ENCODE results near the gene FGD4.
"Not testable (repeated sequence)": the region's sequence is repeated elsewhere in the genome, so short reads cannot be mapped to it uniquely, and the experiment has no call there.

Gene FGD4

DNA sequence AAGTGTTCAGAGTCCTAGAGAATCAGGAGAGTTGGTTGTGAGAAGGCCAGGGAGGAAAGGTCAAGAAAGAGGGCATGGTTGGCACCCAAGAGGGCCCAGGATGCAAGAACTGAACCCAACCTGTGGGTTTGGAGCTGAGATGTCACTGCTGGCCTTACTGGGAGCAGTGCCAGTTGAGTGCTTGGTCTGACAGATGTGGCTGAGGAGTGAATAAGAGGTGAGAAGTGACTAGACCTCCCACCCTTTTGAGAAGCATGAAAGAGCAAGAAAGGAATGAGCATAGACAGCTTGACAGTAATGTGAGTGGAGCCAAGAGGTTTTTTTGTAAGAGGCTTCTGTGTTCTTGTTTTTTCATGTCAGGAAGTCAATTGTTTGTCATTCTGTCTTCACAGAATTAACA, 95.3 kb downstream of the FGD4 start:
- no peak for DNase-seq (ENCODE audit: low read depth)

DNA sequence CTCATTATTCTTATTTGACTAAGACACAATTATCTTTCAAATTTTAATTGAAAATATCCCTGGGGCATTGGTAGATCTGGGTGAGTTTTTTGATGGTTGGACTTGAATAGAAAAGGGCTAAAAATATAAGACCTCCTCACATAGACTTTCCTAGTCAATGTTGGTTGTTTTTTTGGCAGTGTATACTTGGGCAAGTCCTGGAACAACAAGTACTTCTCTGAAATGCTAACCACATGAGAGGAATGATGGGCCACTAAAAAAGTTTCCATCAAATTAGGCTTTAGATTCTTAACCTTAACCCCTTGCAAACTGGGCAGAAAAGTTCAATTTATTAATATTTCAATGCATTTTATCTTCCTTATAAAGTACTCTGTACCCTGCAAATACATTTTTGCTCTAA, 97.6 kb downstream of the FGD4 start:
- no peak for DNase-seq (ENCODE audit: low read depth)

DNA sequence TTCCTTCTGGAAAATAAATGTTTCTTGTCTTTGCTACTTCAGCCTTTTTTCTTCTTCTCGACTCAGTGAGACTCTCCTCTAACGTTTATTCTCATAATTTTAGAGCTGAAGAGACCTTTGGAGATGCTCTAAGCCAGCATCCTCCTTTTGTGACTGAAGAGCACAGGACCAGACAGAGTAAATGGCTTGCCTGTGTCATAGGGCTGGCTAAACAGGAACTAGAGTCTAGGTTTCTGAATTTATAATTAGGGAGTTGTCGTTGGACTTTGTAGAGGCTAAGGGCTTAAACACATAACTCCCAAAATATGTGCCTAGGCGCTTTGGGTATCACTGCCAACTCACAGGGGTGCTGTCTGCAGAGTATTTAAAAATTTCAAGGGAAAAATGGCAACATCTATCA, 98.5 kb downstream of the FGD4 start:
- DNase-seq (ENCODE audit: low read depth), result no peak

DNA sequence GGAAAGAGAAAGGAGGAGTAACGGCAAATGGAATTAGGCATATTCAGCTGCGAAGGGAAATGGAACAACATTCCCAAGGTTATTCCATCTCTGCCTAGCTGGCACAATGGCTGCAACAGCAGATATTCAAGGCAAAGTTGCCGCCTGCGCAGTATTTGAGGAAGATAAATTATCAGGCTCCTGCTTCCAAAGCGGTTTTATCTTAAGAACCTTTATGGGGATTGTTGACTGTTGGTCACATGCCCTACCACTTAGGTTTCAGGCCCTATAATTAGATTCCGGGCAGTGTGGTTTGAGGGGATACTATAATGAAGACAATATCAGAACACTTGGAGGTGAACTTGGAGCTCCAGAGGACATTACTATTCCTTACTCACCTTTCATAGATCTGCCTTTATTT, 99.7 kb downstream of the FGD4 start:
- DNase-seq (ENCODE audit: low read depth), result no peak

DNA sequence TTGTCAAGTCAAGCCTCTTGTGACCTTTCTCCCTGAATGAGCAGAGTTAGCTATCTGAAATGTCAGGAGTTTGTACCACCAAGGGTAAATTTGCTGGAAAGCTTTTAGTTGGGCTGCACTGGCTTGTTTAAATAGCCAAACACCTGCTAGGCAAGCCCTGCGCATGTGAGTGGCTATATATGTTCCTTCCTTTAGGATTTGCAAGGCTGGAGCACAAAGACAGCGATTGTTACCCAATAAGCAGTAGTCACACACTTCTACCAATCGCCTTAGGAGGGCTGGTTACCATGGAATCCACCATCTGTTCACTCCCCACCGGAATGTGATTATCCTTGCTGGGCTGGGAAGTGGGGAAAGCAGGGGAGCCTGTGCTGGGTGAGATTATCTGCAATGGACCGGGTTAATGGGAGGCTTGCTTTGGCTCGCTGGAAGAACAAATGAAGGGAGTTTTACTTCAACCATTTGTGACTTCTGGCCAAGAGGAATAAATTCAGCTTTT, 102.5 kb downstream of the FGD4 start:
- DNase-seq (ENCODE audit: low read depth), result peak; percentile 70

DNA sequence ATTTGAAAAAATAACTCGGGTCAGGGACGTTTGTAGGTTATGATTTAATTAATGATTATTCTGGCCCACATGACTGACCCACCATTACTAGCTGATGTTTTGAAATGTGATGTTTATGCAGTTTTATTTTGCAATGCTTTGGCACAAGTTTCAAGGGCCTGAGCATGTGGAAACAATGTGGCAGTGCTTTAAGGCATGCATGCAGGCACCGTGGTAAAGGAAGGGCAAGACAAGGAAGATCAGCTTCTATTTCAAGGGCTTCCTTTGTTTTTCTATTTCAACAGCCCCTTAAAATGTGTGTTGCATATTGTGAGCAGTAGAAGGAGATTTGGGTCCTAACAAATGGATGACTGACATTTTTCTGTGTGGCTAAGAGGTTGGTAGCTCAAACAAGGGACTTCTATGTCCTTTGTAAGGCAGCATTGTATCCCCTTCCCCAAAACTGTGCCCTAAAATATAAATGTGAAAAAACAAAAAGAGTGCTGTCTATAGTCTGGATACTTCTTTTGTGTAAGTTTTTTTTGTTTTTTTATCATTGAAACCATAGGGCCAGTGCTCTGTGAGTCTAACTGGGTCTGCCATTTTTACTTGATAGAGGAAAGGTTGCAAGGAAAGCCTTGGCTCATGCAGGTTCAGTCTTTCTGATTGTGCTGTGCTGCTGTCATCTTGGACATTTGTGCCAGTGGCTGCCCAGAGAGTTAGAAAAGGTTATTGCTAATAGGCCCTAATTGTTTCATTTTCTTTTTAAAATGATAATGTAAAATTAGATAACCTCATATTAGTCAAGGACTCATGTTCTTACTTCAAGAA, 103.5 kb downstream of the FGD4 start:
- no peak for DNase-seq (ENCODE audit: low read depth)

DNA sequence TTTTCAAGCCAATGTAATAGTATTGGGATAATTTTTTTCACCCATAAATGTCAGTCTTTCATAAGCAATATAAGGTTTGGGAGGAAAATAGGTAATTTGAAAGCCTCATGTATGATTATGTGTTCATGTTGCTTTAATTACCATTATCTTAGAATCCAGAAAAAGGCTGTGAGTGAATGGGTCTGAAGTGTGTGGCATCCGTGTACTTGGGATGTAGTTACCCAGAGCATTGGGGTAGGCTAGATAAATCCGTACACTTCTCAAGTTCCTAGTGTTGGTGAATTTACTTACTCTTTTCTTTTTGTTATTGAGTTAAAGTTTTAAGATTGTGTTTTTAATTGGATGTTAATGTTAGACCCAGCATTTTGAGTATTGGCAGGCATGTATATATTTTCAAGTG, 104.4 kb downstream of the FGD4 start:
- no peak for DNase-seq (ENCODE audit: low read depth)

DNA sequence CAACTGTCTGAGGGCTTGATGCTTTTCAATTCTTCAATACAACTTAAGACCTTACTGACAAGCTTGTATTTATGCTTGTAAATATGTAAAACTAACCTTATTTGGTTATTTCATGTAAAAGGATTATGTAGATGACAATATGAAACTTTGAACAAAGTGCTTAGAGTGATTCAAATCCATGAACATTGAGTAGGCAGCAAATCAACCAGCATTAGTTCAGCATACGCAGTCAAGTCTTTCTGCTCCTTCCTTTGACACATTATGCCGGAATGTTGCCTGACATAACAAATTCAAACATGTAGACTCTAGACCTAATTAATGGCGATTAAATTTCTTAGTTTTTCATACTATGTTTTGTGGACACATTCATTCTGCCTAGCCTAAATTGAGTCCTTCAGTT, 105.2 kb downstream of the FGD4 start:
- DNase-seq (ENCODE audit: low read depth), result no peak

DNA sequence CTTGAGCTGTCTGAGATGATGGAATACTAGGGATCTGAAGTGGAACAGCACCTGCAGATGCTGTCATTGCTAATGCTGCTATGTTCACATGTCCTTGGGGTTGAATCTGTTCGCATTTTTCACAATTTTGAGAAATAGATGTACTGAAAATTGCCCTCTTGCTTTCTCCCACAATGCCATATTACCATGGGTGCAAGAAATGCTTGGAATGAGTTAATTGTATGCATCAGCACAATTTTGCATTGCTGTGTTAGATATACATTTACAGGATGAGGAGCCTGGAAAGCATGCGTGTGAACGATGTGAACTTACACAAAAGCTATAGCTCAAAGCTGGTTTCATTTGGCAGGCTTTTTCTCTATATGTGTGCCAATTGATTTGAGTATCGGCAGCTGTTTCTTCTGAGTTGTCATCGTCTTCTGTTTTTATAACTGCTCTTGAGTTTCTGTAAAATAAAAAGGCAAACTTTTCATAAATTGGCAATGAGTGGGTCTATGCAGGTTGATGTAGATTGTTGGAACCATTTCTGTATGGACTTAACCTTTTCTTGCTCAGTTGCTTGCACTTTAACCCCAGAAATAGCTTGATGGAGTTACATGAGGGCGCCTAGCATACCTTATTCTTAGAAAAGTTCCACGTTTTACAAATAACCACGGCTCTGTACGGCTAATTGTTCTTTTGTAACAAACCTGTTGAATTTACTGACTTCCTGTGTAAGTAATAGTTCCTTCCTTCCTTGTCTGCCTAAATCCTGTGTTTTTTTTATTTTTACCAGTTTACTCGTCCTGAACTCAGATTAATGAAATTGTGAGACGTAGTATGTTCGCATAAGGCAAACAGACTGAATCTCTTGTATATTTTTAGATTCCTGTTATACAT, 105.9 kb downstream of the FGD4 start:
- no peak for DNase-seq (ENCODE audit: low read depth)

DNA sequence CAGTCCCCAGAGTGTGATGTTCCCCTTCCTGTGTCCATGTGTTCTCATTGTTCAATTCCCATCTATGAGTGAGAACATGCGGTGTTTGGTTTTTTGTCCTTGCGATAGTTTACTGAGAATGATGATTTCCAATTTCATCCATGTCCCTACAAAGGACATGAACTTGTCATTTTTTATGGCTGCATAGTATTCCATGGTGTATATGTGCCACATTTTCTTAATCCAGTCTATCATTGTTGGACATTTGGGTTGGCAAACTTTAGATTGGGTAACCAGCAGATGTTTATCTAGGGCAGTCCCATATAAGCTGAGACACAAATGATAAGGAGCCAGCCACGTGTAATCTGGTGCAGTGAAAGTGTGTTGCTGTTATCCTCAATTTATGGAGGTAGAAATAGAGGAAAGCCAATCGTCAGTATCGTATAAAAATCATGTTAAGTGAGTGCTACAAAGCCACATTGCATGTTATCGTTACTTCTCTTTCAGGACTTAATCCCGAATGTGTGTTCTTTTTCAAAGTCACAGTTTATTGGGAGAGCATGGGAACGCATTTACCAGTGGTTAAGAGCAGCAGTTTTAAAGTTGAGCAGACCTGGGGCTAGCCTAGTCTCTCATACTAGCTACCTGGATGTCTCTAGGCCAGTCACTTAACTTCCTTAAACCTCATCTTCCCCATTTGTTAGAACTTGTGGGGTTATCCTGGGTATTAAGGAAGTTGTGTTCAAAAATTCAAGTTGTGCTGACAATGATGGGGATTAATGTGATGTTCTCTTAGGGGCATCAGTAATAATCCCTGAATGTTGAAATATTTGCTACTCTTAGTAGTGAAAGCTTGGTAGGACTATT, 108.0 kb downstream of the FGD4 start:
- DNase-seq (ENCODE audit: low read depth), result not testable (repeated sequence)

DNA sequence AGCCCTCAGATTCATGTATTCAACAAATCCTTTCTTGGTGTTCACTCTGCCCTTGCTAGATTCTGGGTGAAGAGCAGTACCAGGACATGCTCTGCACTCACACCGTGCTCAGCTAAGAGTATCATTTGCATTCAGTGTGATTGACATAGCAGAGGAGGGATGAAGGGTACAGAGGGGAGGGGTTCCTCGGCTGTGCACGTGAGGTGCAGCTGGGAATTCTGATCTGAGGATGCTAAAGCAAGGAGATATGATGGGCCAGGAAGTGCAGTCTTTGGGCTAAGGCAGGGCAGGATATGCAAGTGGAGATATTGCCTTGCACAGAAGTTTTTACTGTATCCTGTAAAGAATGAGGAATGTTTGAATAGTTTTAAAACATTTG, 108.6 kb downstream of the FGD4 start:
- no peak for DNase-seq (ENCODE audit: low read depth)

DNA sequence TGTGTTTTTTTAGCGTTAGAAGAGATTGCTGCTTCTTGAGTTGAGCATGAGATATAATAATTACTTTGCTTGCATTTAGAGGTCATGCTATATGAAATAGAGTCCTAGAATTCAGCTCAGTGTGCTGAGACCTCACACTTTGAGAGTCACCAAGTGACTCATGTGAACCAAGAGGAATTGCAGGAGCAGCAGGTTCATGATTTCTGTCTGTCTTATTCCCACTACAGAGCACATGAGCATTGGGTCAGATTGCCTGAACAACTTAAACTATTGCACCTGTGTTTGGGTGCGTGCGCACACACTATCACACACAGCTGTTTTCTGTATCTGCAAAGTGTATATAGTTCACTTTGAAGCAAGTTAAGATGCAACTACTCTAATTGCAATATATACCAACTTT, 109.3 kb downstream of the FGD4 start:
- DNase-seq (ENCODE audit: low read depth), result no peak

DNA sequence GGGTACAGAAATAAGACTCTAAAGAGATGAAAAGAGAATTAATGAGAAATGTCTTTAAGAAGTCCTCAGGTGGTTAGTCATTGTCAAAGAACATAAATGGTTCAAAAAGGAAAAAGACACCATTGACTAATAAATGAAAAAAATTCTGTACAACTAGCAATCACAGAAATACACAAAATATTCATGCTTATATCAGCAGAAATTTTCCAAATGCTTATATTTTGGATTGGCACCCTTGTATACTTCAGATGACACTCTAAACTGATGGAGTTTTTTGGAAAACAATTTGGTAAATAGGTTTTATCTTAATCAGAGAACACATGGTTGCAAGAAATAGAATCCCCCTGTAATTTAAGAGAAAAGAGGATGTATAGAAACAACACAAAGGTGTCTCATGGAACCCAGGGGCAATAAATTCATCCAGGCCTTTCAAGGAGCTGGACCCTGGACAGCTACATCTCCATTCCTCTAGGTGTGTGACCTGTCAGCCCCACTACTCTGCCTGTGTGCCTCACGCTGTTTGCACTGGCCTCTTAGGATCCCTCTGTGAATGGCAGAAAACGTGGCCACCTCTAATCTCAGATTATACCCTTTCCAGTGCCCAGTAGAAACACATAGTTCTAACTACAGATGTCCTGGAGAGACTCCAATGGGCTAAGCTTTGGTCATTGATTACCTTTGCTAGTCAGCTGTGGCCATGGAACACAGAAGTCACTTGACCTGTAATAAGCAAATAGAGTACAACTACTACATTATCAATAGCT, 110.2 kb downstream of the FGD4 start:
- DNase-seq (ENCODE audit: low read depth), result no peak

DNA sequence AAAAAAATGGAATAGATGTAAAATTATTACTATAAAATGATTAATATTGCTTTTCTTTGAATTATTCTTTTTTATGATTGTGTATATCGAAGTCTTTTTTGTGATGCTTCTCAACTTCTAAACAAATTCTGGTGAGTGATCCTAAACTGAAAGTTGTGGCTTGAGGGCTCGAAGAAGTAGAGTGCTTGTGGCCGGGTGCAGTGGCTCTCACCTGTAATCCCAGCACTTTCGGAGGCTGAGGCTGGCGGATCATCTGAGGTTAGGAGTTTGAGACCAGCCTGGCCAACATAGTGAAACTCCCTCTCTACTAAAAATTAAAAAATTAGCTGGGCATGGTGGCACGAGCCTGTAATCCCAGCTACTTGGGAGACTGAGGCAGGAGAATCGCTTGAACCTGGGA, 112.6 kb downstream of the FGD4 start:
- not testable (repeated sequence) for DNase-seq (ENCODE audit: low read depth)

DNA sequence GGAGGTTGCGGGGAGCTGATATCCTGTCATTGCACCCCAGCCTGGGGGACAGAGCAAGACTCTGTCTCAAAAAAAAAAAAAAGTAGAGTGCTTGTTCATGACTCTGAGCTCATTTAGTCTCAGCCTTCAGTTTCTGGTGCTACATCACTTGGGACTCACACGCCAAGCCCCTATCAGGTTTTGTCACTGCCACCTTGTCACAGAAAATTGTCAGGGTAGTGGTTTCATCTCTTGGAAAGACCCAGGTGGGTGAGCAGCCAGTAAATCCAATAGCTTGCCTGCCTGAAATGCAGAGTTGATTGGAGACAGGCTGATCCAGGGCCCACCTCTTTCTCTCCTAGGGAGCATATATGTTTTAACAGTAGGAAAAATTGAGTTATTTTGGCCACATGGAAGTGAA, 113.0 kb downstream of the FGD4 start:
- no peak for DNase-seq (ENCODE audit: low read depth)

DNA sequence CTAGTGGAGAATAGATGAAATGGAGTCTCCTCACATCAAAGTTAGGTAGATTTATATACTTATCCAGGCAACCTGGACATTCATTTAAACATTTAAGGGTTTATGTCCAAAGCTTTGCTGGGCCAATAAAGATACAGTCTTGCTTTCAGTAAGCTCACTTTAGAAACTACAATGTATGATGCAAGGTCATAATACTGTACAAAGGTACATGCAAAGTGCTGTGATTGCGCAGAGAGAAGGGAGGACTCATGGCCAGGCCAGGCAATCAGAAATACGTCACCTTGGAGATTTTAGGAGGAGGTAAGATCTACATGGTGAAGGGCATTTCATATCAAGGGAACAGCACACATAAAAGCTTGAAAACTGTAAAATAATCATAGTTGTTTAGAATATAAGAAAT, 113.6 kb downstream of the FGD4 start:
- no peak for DNase-seq (ENCODE audit: low read depth)

DNA sequence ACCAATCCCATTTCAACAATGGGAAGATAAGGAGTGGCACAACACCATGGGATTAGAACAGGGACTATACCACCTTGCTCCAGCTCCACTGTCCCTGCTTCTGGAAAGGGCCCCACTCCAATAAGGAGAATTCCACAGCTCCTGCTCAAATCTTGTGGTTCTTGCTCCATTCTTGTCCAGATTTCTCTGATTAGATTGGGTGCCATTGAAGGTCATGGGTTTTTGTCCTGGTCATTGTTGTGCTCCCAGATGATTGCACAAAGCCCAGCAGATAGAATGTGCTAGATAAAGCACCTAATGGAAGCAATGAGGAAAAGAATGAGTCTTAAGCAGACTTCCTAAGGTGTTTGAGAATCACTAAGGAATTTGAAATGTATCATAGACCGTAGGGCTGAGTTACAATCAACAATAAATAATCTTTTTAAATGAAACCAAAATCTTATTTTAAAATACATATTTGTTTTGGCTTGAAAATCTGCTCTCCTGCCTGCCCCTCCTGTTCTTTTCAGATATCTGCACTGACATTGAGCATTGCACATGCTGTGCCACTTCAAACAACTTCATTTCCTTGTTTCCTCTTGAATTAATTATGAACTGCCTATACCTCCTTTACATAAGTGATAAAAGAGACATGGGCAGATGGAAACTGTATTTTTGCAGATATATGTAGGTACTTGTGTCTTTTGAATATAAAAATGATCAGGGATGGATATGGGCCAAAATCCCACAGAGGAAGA, 115.9 kb downstream of the FGD4 start:
- no peak for DNase-seq (ENCODE audit: low read depth)

DNA sequence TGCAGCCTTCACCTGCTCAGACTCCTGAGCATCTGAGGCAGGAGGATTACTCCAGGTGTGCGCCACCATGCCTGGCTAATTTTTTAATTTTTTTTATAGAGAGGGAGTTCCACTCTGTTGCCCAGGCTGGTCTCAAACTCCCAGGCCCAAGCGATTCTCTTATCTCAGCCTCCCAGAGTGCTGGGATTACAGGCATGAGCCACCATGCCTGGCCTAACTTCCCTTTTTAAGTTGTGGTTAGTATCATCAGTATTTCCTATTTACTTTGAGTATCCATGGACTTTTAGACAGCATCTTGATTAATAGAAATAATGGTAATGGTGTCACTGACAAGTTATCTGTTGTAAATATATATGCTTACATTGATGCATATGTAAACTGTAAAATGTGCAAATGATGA, 116.9 kb downstream of the FGD4 start:
- no peak for DNase-seq (ENCODE audit: low read depth)

DNA sequence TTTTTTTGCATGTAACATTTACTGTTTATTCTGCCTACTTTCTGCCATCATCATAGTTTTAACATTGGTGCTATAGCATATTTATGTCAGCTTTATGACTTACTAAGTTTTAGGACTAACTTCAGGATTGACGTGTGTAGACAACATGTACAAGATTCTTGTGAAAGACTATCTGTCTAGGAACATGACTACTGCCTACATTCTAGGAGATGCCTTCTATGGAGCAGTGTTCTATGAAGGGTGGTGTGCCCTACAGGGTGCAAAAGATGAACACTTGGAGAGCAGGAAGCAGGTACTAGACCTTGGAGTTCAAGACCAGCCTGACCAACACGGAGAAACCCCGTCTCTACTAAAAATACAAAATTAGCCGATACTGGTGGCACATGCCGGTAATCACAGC, 118.6 kb downstream of the FGD4 start:
- DNase-seq (ENCODE audit: low read depth), result no peak

DNA sequence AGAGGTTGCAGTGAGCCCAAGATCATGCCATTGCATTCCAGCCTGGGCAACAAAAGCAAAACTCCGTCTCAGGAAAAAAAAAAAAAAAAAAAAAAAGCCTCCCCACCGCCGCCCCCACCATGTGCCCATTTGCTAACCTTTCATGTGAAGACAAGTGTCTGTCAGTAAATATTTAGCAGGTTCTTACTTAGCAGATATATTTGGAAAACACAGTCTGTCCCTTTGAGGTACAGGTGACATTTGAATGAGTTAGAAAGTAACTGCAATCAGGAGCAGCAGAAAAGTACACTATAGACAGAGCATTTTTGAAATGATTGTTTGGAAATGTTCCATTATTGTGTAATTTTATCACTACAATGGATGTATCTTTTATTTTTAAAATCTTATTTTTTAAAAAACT, 119.7 kb downstream of the FGD4 start:
- DNase-seq (ENCODE audit: low read depth), result no peak
